SK-N-MC (cell line): ENCODE results near the gene ZNF362.

Experiments used
- EZH2 ChIP-seq: fragments of 200-600 bp; sonication (generic); IDR thresholded peaks from one replicate; pipeline ENCODE4 v1.6.1; 2017; ENCODE audit warnings: antibody characterized with exemption
- POLR2AphosphoS5 ChIP-seq: IDR thresholded peaks from 2 replicates; pipeline ENCODE4 v1.6.1; 2012; ENCODE audit warnings: mild to moderate bottlenecking, low read depth, low read length, borderline replicate concordance

DNA sequence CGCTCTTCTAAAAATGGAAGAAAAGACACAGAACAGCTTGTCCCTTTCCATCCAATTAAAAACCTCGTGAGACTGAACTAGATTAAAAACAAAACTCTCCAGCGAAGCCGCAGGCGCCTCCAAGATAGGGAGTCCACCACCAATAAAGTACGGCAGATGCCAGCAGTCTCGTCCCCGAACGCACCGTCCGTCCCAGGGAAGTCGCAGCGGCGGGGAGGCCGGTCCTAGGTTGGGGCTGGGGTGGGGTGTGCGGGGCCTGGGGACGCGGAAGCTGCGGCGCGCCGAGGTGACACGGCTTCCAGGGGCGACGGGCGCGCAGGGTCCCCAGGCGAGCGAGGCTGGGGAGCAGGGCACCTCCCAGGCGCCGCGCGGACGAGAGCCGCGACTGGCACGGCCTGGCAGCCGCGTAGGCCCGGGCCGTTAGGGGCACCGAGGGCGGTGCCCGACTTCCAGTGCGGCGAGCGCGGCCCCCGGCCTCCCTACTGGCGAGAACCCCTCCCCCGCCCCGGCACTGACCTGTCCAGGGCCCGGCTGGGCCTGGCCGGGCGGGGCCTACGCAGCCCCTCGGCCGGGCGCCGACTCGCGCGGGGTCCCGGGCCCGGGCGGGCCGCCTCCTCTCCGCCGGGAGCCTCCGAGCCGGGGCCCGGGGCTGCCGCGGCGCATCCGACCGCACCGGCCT is 92.9 kb downstream of the ZNF362 start:
- no peak for TF ChIP-seq EZH2
- TF ChIP-seq POLR2AphosphoS5, result no peak
